Activated T-helper 9 cell treated with anti-CD3 and anti-CD28 coated beads, Interleukin-2, amount 50 U/mL, for 16 hours (primary cell): ENCODE results near the gene CPM.
"Not testable (repeated sequence)": the region's sequence is repeated elsewhere in the genome, so short reads cannot be mapped to it uniquely, and the experiment has no call there.

ENCODE experiments used
- DNase-seq: peaks from one replicate; pipeline ENCODE4 v3.0.0-alpha.2; 2020; ENCODE audit warnings: low read depth

Gene CPM

GRCh38 chr12:68825569-68826217 is 107.3 kb downstream of the CPM start:
- no peak for DNase-seq

GRCh38 chr12:68824597-68825250 is 108.2 kb downstream of the CPM start:
- no peak for DNase-seq

GRCh38 chr12:68824131-68824530 is 108.8 kb downstream of the CPM start:
- no peak for DNase-seq

GRCh38 chr12:68823696-68824095 is 109.3 kb downstream of the CPM start:
- no peak for DNase-seq

GRCh38 chr12:68821357-68822188 is 111.4 kb downstream of the CPM start:
- DNase-seq = no peak

- DNase-seq = not testable (repeated sequence)
Measured at GRCh38 chr12:68819481-68819880, 113.5 kb downstream of the CPM start.

- no peak for DNase-seq
Measured at GRCh38 chr12:68815928-68816800, 116.8 kb downstream of the CPM start.

- DNase-seq = no peak
Measured at GRCh38 chr12:68815232-68815927, 117.6 kb downstream of the CPM start.

- DNase-seq = no peak
Measured at GRCh38 chr12:68814490-68815231, 118.3 kb downstream of the CPM start.

- no peak for DNase-seq
Measured at GRCh38 chr12:68813242-68813593, 119.8 kb downstream of the CPM start.

GRCh38 chr12:68812553-68813241 is 120.3 kb downstream of the CPM start:
- DNase-seq = no peak

GRCh38 chr12:68811573-68811972 is 121.4 kb downstream of the CPM start:
- DNase-seq = not testable (repeated sequence)

- DNase-seq = not testable (repeated sequence)
Measured at GRCh38 chr12:68810027-68810389, 123.0 kb downstream of the CPM start.

GRCh38 chr12:68809190-68810026 is 123.6 kb downstream of the CPM start:
- DNase-seq = no peak

- DNase-seq = peak; percentile 45
Measured at GRCh38 chr12:68808388-68809189, 124.4 kb downstream of the CPM start.

- DNase-seq = peak; percentile 95
Measured at GRCh38 chr12:68807576-68808387, 125.2 kb downstream of the CPM start, which contains the start of gene MDM2. MDM2 (plus strand) TSS chr12:68808177; CDS start chr12:68808478, 301 bp downstream.

GRCh38 chr12:68807274-68807575 is 125.7 kb downstream of the CPM start:
- DNase-seq = not testable (repeated sequence)
